Naive B cell (primary cell): Measurements from ENCODE around the gene ZNF552. TPM values are rescaled to one million over a fixed set of nuclear protein-coding genes. Genes with fewer than 3 reads are reported as not detected.
A peak's percentile ranks its signal among the peaks of the same experiment; 100 is the strongest.
"Not testable (repeated sequence)": the region's sequence is repeated elsewhere in the genome, so short reads cannot be mapped to it uniquely, and the experiment has no call there.

Source experiments
- ATAC-seq, 2 donors: fragments of 150-1000 bp; cut with Tn5 transposase; 2 replicates each; pipeline ENCODE4 v1.10.0; 2021; ENCODE audit warnings: low read depth in 2 of 2, mild to moderate bottlenecking in 2 of 2, moderate library complexity in 2 of 2
- DNase-seq: peaks from one replicate; pipeline ENCODE4 v3.0.0; 2022
- H3K27ac Mint-ChIP-seq, 6 donors: one replicate each; pipeline ENCODE4 v1.8.0; 2020 to 2022; ENCODE audit warnings: mild to moderate bottlenecking in 6 of 6, mixed read lengths in 6 of 6, moderate library complexity in 5 of 6, inconsistent platforms in 2 of 6
- H3K27me3 Mint-ChIP-seq, 3 donors: one replicate each; pipeline ENCODE4 v1.8.0; 2021 to 2022; ENCODE audit warnings: mixed read lengths in 3 of 3, mild to moderate bottlenecking in 1 of 3
- H3K36me3 Mint-ChIP-seq, 2 donors: one replicate each; pipeline ENCODE4 v1.8.0; 2020 to 2022; ENCODE audit warnings: mixed read lengths in 2 of 2, inconsistent platforms in 1 of 2, mild to moderate bottlenecking in 1 of 2
- H3K4me1 Mint-ChIP-seq, 3 donors: one replicate each; pipeline ENCODE4 v1.8.0; 2020 to 2022; ENCODE audit warnings: mixed read lengths in 3 of 3, inconsistent platforms in 1 of 3, mild to moderate bottlenecking in 1 of 3, moderate library complexity in 1 of 3
- H3K4me3 Mint-ChIP-seq, 8 donors: one replicate each; pipeline ENCODE4 v1.8.0; 2020 to 2022; ENCODE audit warnings: mild to moderate bottlenecking in 8 of 8, mixed read lengths in 8 of 8, moderate library complexity in 8 of 8, inconsistent platforms in 2 of 8
- H3K9me3 Mint-ChIP-seq, 7 donors: one replicate each; pipeline ENCODE4 v1.8.0; 2020 to 2022; ENCODE audit warnings: mixed read lengths in 7 of 7, mild to moderate bottlenecking in 5 of 7, inconsistent platforms in 2 of 7, moderate library complexity in 1 of 7
- polyA plus RNA-seq, 6 donors: library from polyadenylated mRNA; unstranded; fragments of 300-500 nt; fragmentation: Illumina TruSeq; gene quantifications; one replicate each; pipeline ENCODE4 v1.2.3, GENCODE V29; 2021; ENCODE audit warnings: low read depth in 6 of 6

Gene ZNF552
- polyA plus RNA-seq, 6 donors from 2014 or later: 4.1 to 15.2 (median 6.3) TPM

DNA sequence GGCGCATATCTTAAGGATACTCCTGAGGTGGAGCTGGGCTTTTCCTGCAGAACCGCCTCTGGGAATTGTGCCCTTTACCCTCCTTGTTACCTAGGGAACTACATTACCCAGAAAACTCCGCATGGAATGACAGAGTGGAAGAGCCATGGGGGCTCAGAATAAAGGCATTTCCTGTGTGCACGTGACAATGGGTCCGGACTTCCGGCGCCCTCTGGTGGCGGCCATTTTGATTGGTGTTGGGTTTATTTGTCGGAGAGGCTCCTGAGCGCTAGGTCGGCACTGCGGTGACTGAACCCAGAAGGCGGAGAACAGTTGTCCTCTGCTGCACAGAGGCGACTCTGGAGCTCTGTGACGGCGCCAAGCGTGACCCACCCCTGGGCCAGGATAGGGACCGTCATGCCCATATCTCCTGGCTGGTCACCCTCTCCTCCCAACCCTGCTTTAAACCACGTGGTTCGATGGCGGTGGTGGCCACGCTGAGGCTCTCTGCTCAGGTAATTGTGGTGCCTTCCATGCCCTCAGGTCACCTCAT lies 15.4 kb upstream of the ZNF552 start, which contains the start of gene ZNF587B:
Gene ZNF587B, plus strand, starts transcription at position 229 of the 532 bp plus-strand sequence. Its CDS starts 230 bp downstream, at position 459.
- H3K27me3 Mint-ChIP-seq: no peaks in the 10 kb centered on the region
- DNase-seq (peak; percentile 8), ATAC-seq (peak in 1 of 2 donors; percentile 67)
- H3K27ac Mint-ChIP-seq: peak within 1 kb of the TSS in 4 of 6 donors; percentile 12 to 76 (median 60)
- H3K36me3 Mint-ChIP-seq: no peaks in the 10 kb centered on the region
- H3K9me3 Mint-ChIP-seq: no peaks in the 10 kb centered on the region
- H3K4me3 Mint-ChIP-seq: no peak within 1 kb of the TSS
- peaks cover 19 to 27% (median 20%) of the 10 kb centered on the region in 3 donors for H3K4me1 Mint-ChIP-seq

GRCh38 chr19:57829316-57829715 lies 14.6 kb upstream of the ZNF552 start:
- H3K27ac Mint-ChIP-seq: peak overlapping the region in 2 of 6 donors; percentile 1 to 5
- ATAC-seq (no peak), DNase-seq (no peak)
- no peaks in the 10 kb centered on the region for H3K27me3 Mint-ChIP-seq
- H3K9me3 Mint-ChIP-seq: no peaks in the 10 kb centered on the region
- no peaks in the 10 kb centered on the region for H3K36me3 Mint-ChIP-seq
- H3K4me3 Mint-ChIP-seq: no peak overlapping the region
- peaks cover 23 to 30% (median 26%) of the 10 kb centered on the region in 3 donors for H3K4me1 Mint-ChIP-seq

DNA sequence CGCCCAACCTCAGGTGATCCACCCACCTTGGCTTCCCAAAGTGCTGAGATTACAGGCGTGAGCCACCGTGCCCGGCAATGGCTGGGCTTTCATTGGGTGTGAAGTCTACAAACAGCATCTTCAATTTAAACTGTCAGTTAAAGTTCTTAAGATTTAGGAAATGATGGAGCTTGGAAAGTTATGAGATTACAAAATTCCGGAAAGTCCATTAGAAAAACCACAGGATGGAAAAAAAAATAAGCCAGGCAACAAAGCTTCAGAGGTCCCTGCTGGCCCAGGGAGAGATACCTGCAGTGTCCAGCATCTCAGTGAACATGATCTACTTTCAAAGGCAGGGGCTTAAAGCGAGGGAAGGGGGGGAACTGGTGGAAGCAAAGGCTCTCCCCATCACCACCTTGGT lies 10.8 kb upstream of the ZNF552 start:
- ATAC-seq (no peak), DNase-seq (no peak)
- peaks cover 48 to 61% (median 53%) of the 10 kb centered on the region in 3 donors for H3K4me1 Mint-ChIP-seq
- peak overlapping the region in 2 of 6 donors; percentile 4 to 74 for H3K27ac Mint-ChIP-seq
- no peaks in the 10 kb centered on the region for H3K9me3 Mint-ChIP-seq
- no peaks in the 10 kb centered on the region for H3K36me3 Mint-ChIP-seq
- no peaks in the 10 kb centered on the region for H3K27me3 Mint-ChIP-seq
- H3K4me3 Mint-ChIP-seq: no peak overlapping the region

DNA sequence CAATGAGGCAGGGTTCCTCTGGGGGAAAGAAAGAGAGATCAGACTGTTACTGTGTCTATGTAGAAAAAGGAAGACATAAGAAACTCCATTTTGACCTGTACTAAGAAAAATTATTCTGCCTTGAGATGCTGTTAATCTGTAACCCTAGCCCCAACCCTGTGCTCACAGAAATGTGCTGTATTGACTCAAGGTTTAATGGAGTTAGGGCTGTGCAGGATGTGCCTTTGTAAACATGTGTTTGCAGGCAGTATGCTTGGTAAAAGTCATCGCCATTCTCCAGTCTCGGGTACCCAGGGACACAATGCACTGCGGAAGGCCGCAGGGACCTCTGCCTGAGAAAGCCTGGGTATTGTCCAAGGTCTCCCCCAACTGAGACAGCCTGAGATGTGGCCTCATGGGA lies 8.9 kb upstream of the ZNF552 start:
- peak overlapping the region in 5 of 6 donors; percentile 33 to 90 (median 69) for H3K27ac Mint-ChIP-seq
- not testable (repeated sequence) for DNase-seq

GRCh38 chr19:57823155-57823554 lies 8.4 kb upstream of the ZNF552 start:
- DNase-seq, H3K27me3 Mint-ChIP-seq, H3K36me3 Mint-ChIP-seq, ATAC-seq, H3K9me3 Mint-ChIP-seq: not testable (repeated sequence)
- peaks cover 48 to 65% (median 56%) of the 10 kb centered on the region in 3 donors for H3K4me1 Mint-ChIP-seq
- peak overlapping the region in 3 of 6 donors; percentile 63 to 72 (median 65) for H3K27ac Mint-ChIP-seq
- H3K4me3 Mint-ChIP-seq: peak overlapping the region in 2 of 8 donors; percentile 22 to 51

More for the DNA sequence above, 8.9 kb upstream of the ZNF552 start:
- not testable (repeated sequence) for ATAC-seq, H3K36me3 Mint-ChIP-seq, H3K27me3 Mint-ChIP-seq, H3K9me3 Mint-ChIP-seq
- Mint-ChIP-seq H3K4me1 (peaks cover 48 to 62% (median 56%) of the 10 kb centered on the region in 3 donors), H3K4me3 (peak overlapping the region in 1 of 8 donors; percentile 37)

DNA sequence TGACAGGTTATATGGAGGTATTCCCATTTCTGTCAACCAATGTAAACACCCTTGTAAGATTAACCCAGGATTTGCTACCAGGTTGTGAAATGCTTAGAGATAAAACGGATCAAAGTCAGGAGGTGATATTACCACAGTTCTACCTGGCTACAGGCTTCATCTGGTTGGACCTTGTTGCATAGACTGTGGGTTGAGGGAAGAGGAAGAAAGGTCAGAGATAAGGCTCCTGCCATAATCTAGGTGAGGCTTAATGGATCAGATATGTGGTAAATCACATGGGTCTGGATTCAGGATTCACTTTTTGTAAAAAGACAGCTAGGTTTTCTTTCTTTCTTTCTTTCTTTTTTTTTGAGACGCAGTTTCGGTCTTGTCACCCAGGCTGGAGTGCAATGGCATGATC lies 6.8 kb upstream of the ZNF552 start:
- Mint-ChIP-seq H3K4me3 (peak overlapping the region in 4 of 8 donors; percentile 42 to 99 (median 94)), H3K4me1 (peaks cover 41 to 60% (median 48%) of the 10 kb centered on the region in 3 donors), H3K27ac (peak overlapping the region in 1 of 6 donors; percentile 96)
- H3K9me3 Mint-ChIP-seq, DNase-seq, H3K36me3 Mint-ChIP-seq, H3K27me3 Mint-ChIP-seq, ATAC-seq: not testable (repeated sequence)

DNA sequence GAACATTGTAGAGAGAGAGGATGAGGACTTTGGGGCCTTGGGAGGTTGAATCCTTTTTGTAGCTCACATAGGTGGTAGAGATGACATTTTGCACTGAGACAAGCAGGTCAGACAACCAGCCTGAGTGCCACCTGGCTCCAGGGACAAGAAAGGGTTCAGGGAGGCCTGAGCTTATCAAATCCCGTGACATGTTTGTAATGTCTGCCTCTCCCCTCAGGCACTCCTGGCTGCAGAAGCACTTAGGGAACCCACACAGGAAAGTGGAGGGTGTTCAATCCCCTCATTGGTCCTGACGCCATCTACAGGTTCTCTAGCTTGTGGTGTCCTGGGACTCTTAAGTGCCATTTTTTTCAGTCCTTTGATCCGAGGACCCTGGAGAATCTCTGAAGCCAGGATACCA lies 6.4 kb upstream of the ZNF552 start:
- DNase-seq, H3K9me3 Mint-ChIP-seq, H3K36me3 Mint-ChIP-seq, H3K27me3 Mint-ChIP-seq, ATAC-seq: not testable (repeated sequence)
- peak overlapping the region in 6 of 8 donors; percentile 84 to 100 (median 98) for H3K4me3 Mint-ChIP-seq
- H3K4me1 Mint-ChIP-seq: peaks cover 40 to 62% (median 48%) of the 10 kb centered on the region in 3 donors
- peak overlapping the region; percentile 27 to 98 (median 90) for H3K27ac Mint-ChIP-seq

DNA sequence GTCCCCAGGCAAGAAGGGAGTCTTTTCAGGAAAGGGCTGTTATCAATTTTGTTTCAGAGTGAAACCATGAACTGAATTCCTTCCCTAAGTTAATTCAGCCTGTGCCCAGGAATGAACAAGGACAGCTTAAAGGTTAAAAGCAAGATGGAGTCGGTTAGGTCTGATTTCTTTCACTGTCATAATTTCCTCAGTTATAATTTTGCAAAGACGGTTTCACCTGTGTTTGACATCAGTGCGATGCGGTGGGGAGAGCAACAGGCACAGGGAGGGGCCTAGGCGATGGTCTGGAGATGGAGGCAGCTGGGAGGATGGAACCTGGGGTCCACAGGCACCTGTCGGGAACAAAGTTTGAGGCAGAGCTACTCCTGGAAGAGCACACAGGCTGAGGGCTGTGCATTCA lies 5.9 kb upstream of the ZNF552 start:
- H3K36me3 Mint-ChIP-seq: no peaks in the 10 kb centered on the region
- H3K9me3 Mint-ChIP-seq: no peaks in the 10 kb centered on the region
- DNase-seq: no peak
- peak overlapping the region; percentile 93 to 99 (median 98) for H3K27ac Mint-ChIP-seq
- peaks cover 40 to 63% (median 48%) of the 10 kb centered on the region in 3 donors for H3K4me1 Mint-ChIP-seq
- H3K4me3 Mint-ChIP-seq: peak overlapping the region; percentile 92 to 100 (median 98)
- no peaks in the 10 kb centered on the region for H3K27me3 Mint-ChIP-seq
- no peak for ATAC-seq

- ATAC-seq (peak; percentile 84 to 85), DNase-seq (peak; percentile 80)
- peak overlapping the region; percentile 92 to 100 (median 98) for H3K4me3 Mint-ChIP-seq
- no peaks in the 10 kb centered on the region for H3K27me3 Mint-ChIP-seq
- H3K9me3 Mint-ChIP-seq: no peaks in the 10 kb centered on the region
- H3K4me1 Mint-ChIP-seq: peaks cover 49 to 67% (median 55%) of the 10 kb centered on the region in 3 donors
- peak overlapping the region; percentile 96 to 99 (median 98) for H3K27ac Mint-ChIP-seq
- no peaks in the 10 kb centered on the region for H3K36me3 Mint-ChIP-seq
Observed at GRCh38 chr19:57819475-57820148, 4.9 kb upstream of the ZNF552 start.

DNA sequence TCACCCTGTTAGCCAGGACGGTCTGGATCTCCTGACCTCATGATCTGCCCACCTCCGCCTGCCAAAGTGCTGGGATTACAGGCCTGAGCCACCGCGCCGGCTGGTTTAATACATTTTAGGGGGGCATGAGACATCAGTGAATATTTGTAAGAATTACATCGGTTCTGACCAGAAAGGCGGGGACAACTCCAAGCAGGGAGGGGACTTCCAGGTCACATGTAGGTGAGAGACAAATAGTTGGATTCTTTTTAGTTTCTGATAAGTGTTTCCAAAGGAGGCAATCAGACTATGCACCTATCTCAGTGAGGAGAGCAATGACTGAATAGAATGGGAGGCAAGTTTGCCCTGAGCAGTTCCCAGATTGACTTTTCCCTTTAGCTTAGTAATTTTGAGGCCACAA lies 3.7 kb upstream of the ZNF552 start:
- H3K36me3 Mint-ChIP-seq: no peaks in the 10 kb centered on the region
- H3K4me1 Mint-ChIP-seq: peaks cover 48 to 67% (median 53%) of the 10 kb centered on the region in 3 donors
- no peaks in the 10 kb centered on the region for H3K9me3 Mint-ChIP-seq
- H3K27ac Mint-ChIP-seq: peak overlapping the region in 3 of 6 donors; percentile 7 to 39 (median 31)
- ATAC-seq: no peak
- DNase-seq: no peak
- H3K4me3 Mint-ChIP-seq: peak overlapping the region; percentile 21 to 98 (median 60)
- no peaks in the 10 kb centered on the region for H3K27me3 Mint-ChIP-seq

DNA sequence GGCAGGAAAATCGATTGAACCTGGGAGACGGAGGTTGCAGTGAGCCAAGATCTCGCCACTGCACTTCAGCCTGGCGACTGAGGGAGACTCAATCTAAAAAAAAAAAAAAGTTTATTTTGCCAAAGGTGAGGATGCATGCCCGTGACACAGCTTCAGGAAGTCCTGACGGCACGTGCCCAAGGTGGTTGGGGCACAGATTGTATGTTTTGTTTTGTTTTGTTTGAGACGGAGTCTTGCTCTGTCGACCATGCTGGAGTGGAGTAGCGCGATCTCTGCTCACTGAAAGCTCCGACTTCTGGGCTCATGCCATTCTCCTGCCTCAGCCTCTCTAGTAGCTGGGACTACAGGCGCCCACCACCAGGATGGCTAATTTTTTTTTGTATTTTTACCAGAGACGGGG lies 3.3 kb upstream of the ZNF552 start:
- ATAC-seq (no peak), DNase-seq (no peak)
- Mint-ChIP-seq H3K4me1 (peaks cover 47 to 69% (median 53%) of the 10 kb centered on the region in 3 donors), H3K36me3 (no peaks in the 10 kb centered on the region), H3K27me3 (no peaks in the 10 kb centered on the region), H3K27ac (peak overlapping the region in 3 of 6 donors; percentile 7 to 69 (median 31)), H3K9me3 (no peaks in the 10 kb centered on the region), H3K4me3 (peak overlapping the region; percentile 15 to 98 (median 62))

DNA sequence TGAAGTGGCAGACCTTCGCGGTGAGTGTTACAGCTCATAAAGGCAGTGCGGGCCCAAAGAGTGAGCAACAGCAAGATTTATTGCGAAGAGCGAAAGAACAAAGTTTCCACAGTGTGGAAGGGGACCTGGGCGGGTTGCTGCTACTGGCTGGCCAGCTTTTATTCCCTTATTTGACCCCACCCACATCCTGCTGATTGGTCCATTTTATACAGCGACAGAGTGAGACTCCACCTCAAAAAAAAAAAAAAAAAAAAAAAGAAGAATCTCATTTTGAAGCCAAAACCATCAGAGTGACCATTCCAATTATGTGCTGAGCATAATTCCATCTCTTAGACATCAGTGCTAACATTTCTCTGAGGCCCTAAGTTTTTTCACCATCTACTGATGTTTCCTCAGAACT lies 1.9 kb upstream of the ZNF552 start:
- no peak for DNase-seq
- Mint-ChIP-seq H3K36me3 (no peaks in the 10 kb centered on the region), H3K4me3 (peak overlapping the region in 3 of 8 donors; percentile 42 to 82 (median 59)), H3K4me1 (peaks cover 50 to 66% (median 53%) of the 10 kb centered on the region in 3 donors), H3K27ac (no peak overlapping the region), H3K27me3 (no peaks in the 10 kb centered on the region), H3K9me3 (no peaks in the 10 kb centered on the region)
- no peak for ATAC-seq

DNA sequence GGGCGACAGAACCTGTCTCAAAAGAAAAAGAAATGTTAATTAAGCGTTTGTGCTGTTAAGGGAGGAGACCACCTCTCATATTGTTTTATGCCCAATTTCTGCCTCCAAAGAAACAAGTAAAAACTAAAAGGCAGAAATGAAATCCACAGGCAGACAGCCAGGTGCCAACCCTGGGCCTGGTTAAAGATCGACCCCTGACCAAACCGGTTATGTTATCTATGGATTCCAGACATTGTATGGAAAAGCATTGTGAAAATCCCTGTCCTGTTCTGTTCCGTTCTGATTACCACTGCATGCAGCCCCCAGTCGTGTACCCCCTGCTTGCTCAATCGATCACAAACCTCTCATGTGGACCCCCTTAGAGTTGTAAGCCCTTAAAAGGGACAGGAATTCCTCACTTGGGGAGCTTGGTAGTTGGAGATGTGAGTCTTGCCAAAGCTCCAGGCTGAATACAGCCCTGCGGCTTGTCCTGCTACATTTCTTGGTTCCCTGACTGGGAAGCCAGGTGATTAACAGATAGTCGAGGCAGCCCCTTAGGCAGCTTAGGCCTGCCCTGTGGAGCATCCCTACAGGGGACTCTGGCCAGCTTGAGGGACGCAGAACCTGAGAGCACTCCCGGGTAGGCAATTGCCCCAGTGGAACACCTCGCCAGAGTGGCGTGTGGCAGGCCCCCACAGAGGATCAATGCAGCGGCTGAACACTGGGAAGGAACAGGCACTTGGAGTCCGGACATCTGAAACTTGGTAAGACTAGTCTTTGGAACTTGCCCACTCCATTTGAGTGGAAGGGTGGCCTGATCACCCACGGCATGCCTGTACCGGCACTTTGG lies 748 bp upstream of the ZNF552 start:
- DNase-seq: no peak
- Mint-ChIP-seq H3K4me1 (peaks cover 44 to 54% (median 48%) of the 10 kb centered on the region in 3 donors), H3K36me3 (no peaks in the 10 kb centered on the region), H3K4me3 (peak overlapping the region; percentile 91 to 99 (median 98)), H3K27ac (peak overlapping the region; percentile 94 to 98 (median 96)), H3K27me3 (no peaks in the 10 kb centered on the region), H3K9me3 (no peaks in the 10 kb centered on the region)
- no peak for ATAC-seq
